ENCODE results near the gene TLCD1. TPM values are rescaled to one million over a fixed set of nuclear protein-coding genes. Genes with fewer than 3 reads are reported as not detected.

Gene TLCD1
- total and polyA plus RNA-seq, 2 of the 8 experiments (the other 6 are each of a cell fraction or from before 2014, with no cell fraction given), result 40.7 to 128 TPM

GRCh38 chr17:28743243-28744103 lies 17.4 kb upstream of the TLCD1 start, which contains the start of gene TRAF4 (continued):
- TF ChIP-seq CBX8 (IDR thresholded peaks at IDR 0.05; ENCODE audit: borderline replicate concordance, low read depth, low read length) (no peak), TBP (IDR thresholded peaks at IDR 0.05; ENCODE audit: low read depth, low read length) (peak; percentile 62), CHD1 (IDR thresholded peaks at IDR 0.05; ENCODE audit: low read depth, low read length) (no peak), TEAD4 (IDR thresholded peaks at IDR 0.05; ENCODE audit: low read depth, low read length) (0 out of 2 replicates have a peak, but pooled peaks have one; percentile 15), SIX5 (IDR thresholded peaks at IDR 0.05; ENCODE audit: low read depth, low read length) (no peak), SRF (IDR thresholded peaks at IDR 0.05; ENCODE audit: low read depth, low read length) (no peak), SIN3A (conservative IDR thresholded peaks at IDR 0.05 in 1 of 2, IDR thresholded peaks at IDR 0.05 in 1 of 2; ENCODE audit: low read depth in 1 of 2, low read length in 2 of 2) (0 out of 4 replicates have a peak, but pooled peaks have one; percentile 68), ZNF274 (IDR thresholded peaks at IDR 0.05; ENCODE audit: borderline replicate concordance, extremely low read depth, low read length) (no peak), CBX5 (IDR thresholded peaks at IDR 0.05; ENCODE audit: low read depth, low read length) (no peak), CTCF (IDR thresholded peaks at IDR 0.05; ENCODE audit: control extremely low read depth in 1 of 3, insufficient read depth in 1 of 3, low read depth in 1 of 3, low read length in 3 of 3) (peak in 2 of 3 experiments; percentile 8 to 17; a peak in 2 of 4 replicates), RBBP5 (IDR thresholded peaks at IDR 0.05; ENCODE audit: borderline replicate concordance, low read depth, low read length) (0 out of 2 replicates have a peak, but pooled peaks have one; percentile 28), SP1 (IDR thresholded peaks at IDR 0.05; ENCODE audit: low read depth, low read length) (peak; percentile 50; the same call in 1 of the 2 replicates), EGR1 (IDR thresholded peaks at IDR 0.05; ENCODE audit: borderline replicate concordance, low read depth, low read length) (peak; percentile 29; the same call in 1 of the 2 replicates), ATF3 (IDR thresholded peaks at IDR 0.05; ENCODE audit: insufficient read depth, low read depth, low read length) (no peak), YY1 (IDR thresholded peaks at IDR 0.05; ENCODE audit: low read depth, low read length) (no peak; the same call in 1 of the 2 replicates), HDAC2 (IDR thresholded peaks at IDR 0.05; ENCODE audit: borderline replicate concordance in 1 of 2, low read depth in 2 of 2, low read length in 2 of 2) (no peak; a peak in 1 of 4 replicates), ATF2 (IDR thresholded peaks at IDR 0.05; ENCODE audit: low read length) (peak; percentile 55; the same call in 1 of the 2 replicates), JUND (IDR thresholded peaks at IDR 0.05; ENCODE audit: low read length) (0 out of 2 replicates have a peak, but pooled peaks have one; percentile 17)
